GM18505 (cell line): ENCODE measurements around the gene TBK1.

Experiments
- ATAC-seq: cut with Tn5 transposase; IDR thresholded peaks from one replicate; pipeline ENCODE4 v1.9.1; 2021; ENCODE audit not compliant: unreplicated experiment
- POLR2A ChIP-seq: IDR thresholded peaks from 4 replicates; pipeline ENCODE4 v1.6.1; 2011; ENCODE audit warnings: borderline replicate concordance; ENCODE audit not compliant: insufficient read depth, insufficient read length; ENCODE audit errors: extremely low read depth

Gene TBK1

DNA sequence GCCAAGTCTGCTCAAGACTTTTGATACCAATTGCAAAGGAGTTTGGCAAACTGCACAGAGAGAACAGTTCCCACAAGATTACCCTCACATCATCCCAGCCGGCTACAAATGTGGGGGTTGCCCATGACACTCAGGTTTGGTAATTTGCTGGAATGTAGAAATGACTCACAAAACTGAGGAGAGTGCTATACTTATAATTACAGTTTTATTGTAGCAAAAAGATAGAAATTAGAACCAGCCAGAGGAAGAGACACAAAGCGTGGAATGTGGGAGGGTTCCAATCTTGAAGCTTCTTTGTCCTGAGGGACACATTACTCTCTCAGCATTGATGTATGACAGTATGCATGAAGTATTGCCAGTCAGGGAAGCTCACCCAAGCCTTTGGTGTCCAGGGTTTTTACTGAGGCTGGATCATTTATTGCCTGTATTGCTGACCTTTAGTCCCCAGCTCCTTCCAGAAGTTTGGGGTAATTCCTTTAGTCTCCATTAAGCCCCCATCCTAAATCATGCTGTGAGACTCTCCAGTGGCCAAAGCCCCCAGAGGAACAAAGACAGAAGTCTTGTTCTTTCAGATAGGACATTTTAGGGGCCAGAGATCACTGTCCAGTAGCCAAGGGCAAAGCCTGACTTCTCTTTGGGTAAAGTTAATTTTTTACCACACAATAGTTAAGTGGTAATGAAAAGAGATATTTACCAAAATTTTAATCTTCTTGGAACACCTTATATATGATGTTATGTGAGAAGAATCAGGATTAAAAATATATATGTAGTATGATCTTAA is 9.9 kb downstream of the TBK1 start:
- no peak for ATAC-seq
- TF ChIP-seq POLR2A: no peak

DNA sequence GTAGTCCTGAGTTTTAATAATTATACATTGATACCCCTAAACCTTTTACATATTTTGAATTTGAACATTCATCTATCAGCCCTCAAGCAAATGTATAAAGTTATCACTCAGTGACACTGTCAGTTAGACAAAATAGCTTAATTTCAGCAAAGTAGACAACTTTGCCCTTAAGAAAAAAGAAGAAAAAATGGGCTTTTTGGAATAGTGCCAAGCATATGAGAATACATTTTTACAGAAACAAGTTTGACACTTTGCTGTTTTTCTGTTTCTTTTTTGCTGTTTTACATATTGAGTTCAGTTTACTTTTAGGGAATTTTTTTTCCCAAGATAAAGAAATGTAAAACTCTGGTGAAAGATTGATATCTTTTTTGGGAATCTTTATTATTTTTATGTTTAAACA is 14.3 kb downstream of the TBK1 start:
- no peak for TF ChIP-seq POLR2A
- no peak for ATAC-seq

DNA sequence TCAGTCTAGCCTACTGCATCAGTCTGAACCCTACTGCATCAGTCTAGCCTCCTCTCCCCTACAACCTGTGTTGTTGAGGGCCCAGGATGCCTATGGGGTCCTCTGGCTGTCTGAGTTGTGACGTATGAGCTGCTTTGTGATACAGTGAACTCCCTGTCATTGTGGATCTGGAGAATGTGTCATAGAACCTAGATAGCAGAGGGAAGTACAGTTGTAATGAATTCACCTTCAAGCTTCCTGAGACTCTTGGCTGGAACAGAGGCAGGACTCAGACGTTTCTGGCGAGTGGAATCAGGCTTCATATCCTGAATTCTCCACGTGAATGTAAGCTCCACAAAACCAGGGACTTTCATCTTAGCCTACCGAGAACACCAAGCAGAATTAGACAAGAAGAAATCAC is 17.0 kb downstream of the TBK1 start:
- ATAC-seq: no peak
- TF ChIP-seq POLR2A: no peak

DNA sequence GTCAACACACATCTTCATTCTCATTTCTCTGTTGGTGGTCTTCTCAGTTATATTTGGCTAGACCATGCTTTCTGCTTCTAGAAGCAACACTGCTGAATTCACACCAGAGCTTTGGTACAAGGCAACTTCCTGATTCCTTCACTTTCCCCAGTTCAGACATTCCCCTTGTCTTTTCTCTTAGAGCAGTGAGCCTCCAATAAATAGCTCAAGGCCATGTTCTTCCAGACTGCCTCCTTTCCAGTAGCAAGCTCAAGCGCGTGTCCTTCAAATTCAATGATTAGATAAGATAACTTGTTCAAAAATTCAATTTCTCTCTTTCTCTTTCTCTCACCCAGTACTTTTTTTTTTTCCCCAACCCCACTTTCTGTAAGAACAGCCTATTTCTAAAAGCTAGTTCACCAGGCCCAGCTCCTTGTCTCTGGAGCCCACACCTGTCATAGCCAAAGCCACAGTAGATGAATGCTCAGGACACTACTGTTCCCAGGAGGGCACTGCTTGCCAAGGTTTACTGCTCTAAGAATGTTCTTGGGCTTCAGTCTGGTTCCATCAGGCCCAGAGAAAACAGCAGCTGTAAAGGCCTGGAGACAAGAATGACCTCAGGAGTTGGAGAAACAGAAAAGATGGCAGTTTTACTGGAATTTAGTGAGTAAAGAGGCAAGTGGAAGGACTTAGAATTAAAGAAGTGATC is 17.7 kb downstream of the TBK1 start:
- TF ChIP-seq POLR2A: no peak
- no peak for ATAC-seq

DNA sequence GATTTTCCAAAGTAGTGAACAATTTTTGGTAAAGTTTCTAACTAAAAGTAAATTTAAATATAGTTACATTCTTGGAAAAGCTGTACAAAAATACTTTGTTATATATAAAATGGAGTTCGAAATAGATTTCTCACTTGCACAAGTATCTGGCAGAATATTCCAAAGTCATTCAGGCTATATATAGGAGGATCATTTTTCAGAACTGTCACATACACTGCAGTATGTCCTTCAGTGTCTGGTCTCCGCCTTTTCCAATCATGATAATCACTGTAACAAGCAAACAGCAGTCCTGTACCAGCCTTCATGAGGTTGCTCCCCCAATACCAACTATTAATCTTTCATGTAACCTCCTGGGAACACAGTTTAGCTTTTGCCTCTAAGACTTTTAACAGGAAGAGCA is 18.6 kb downstream of the TBK1 start:
- no peak for TF ChIP-seq POLR2A
- ATAC-seq: no peak

DNA sequence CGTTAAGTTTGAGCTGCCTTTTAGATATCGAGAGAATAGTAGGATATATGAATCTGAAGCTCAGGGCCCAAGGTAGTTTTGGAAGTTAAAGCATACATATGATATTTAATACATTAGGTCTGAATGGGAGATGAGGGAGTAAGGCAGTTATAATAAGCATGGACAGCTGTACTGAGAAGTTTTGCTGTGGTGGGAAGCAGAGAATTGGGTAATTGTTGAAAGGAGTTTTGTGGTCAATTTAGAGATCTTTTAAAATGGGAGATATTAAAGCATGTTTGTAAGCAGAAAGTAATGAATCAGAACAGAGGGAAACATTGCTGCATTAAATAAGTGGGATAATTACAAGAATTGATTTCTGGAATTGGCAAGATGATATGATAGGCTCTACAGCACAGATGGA is 21.3 kb downstream of the TBK1 start:
- ATAC-seq: no peak
- TF ChIP-seq POLR2A: no peak

DNA sequence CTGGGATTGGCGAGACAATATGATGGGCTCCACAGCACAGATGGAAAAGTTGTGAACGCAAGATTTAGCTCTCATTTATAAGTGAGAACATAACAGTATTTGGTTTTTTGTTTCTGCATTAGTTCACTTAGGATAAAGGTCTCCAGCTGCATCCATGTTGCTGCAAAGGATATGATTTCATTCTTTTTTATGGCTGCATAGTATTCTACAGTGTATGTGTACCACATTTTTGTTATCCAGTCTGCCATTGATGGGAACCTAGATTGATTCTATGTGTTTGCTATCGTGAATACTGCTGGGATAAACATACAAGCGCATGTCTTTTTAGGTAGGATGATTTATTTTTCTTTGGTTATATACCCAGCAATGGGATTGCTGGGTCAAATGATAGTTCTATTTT is 23.6 kb downstream of the TBK1 start:
- no peak for ATAC-seq
- TF ChIP-seq POLR2A: no peak

DNA sequence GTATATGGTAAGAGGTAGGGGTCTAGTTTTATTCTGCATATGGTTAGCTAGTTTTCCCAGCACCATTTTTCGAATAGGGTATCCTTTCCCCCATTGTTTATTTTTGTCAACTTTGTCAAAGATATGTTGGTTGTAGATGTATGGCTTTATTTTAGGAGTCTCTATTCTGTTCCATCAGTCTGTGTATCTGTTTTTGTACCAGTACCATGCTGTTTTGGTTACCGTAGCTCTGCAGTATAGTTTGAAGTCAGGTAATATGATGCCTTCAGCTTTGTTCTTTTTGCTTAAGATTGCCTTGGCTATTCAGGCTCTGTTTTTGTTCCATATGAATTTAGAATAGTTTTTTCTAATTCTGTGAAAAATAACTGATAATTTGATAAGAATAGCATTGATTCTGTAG is 24.9 kb downstream of the TBK1 start:
- no peak for ATAC-seq
- TF ChIP-seq POLR2A: no peak

DNA sequence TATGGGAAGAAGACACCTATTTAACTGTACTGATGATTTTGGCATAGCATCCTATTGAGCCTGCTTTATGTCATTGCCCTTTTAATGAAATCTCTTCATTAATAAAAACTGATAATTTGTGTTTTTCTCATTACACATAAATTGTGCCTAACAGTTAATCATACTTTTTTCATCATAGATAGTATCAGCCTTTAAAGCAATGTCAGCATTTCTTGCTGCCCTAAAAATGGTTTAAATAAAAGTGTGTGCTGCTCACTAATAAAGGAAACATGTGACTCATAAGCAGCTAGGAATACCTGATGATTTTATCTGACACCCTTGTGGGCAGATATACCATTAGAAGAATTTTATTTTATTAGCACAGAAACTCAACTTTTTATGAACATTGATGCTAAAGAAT is 26.7 kb downstream of the TBK1 start:
- no peak for ATAC-seq
- TF ChIP-seq POLR2A: no peak

DNA sequence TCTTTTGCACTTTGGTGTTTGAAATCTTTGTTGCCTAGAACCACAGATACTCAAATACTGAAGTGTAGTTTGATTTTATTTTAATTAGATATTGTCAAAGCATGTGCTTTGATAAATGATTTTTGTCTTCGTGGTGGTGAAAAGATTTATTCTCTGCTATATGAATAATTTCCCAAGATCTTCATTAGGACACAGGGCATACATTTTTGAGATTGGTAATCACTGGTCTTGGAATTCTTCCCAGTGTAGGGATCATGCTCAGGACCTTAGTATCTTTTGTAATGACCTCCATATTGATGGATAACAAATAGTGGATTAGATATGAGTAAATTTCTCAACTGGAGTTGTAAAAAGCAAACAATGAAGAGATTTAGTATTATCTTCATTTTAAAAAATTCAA is 28.2 kb downstream of the TBK1 start:
- no peak for ATAC-seq
- no peak for TF ChIP-seq POLR2A

DNA sequence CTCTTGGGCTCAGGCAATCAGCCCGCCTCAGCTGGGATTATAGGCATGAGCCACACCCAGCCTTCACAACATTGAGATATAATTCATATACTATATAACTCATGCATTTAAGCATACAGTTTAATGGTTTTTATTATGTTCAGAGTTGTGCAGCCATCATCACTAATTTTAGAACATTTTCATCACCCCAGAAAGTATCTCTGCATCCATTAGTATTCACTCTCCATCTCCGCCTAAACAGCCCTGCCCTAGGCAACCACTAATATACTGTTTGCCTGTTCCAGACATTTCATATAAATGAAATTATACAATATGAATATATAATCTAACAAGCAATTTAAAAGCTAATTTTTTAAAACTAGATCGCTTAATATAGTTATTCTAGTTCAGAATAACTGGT is 34.7 kb downstream of the TBK1 start:
- no peak for ATAC-seq

DNA sequence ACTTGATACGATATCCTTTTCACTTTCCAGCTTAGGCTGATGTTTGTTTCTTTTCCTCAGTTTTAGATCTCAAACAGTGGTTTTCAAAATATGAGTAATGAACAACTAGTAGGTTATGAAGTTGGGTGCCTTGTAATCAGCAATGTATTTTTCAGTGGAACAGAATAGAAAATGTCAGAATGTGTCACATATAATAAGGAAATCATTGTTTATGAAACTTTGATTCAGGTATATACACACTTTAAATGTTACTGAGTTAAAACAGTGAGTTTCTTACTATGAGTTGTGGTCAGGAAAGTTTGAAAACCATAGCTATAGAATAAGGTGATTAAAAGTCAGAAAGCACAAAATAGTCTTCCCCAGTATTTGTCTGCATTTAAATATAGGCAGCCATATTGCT is 39.8 kb downstream of the TBK1 start:
- no peak for ATAC-seq
- no peak for TF ChIP-seq POLR2A

More for the DNA sequence above, 34.7 kb downstream of the TBK1 start:
- TF ChIP-seq POLR2A: no peak

DNA sequence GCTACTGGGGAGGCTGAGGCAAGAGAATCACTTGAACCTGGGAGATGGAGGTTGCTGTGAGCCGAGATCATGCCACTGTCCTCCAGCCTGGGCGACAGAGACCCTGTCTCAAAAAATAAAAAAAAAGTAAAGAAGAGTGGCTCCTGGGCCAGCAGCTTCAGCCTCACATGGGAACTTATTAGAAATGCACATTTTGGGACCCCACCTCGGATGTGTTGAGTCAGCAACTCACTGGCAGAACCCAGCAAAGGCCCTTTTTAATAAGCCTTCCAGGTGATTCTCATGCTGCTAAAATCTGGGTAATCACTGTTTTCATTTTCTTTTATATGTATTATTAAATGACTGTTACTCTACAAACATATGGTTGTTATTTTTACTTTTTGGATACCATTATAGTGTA is 41.6 kb downstream of the TBK1 start:
- no peak for TF ChIP-seq POLR2A

DNA sequence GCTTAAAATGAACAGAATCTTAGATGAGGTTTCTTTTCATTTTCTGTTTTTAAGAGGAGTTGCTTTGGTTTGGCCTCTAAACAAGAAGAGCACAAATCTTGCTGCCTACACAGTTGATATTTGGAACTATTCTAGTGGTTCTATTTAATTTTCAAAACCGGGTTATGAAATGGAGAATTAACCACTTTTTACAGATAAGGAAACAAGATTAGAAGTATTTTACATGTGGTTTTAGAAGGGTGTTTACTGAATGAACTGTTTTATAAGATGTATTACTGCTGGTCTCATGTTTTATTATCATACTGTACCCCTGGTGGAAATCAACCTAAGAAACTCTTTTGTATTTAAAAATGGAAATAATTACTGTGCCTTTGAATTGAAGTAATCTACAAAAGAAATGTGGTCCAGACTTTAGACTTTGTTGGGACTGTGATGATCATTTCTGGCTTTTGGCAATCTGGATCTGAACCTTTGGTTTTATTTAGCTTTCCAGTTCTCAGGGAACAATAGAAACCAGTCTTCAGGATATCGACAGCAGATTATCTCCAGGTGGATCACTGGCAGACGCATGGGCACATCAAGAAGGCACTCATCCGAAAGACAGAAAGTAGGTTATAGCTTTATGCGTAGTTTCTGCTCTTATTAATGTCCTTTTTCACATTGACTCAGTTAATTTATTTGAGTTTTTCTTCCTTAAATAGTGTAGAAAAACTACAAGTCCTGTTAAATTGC is 43.2 kb downstream of the TBK1 start:
- no peak for ATAC-seq
- no peak for TF ChIP-seq POLR2A

More for the DNA sequence above, 41.6 kb downstream of the TBK1 start:
- ATAC-seq: no peak
